Endodermal cell (in vitro differentiated cells): Measurements from ENCODE around the gene EMP3. TPM values are rescaled to one million over a fixed set of nuclear protein-coding genes. Genes with fewer than 3 reads are reported as not detected.

Experiments used
- DNase-seq: peaks from one replicate; pipeline ENCODE4 v3.0.0-alpha.2; 2017
- H3K27ac ChIP-seq: 2 replicates; pipeline ENCODE4 v1.5.1; 2013; ENCODE audit warnings: mild to moderate bottlenecking, low read depth, low read length, moderate library complexity
- H3K27me3 ChIP-seq: 2 replicates; pipeline ENCODE4 v1.6.1; 2013; ENCODE audit warnings: mild to moderate bottlenecking, low read length, moderate library complexity; ENCODE audit not compliant: insufficient read depth, control insufficient read depth, poor library complexity, severe bottlenecking
- H3K36me3 ChIP-seq: 2 replicates; pipeline ENCODE4 v1.7.0; 2013; ENCODE audit warnings: mild to moderate bottlenecking, low read length, moderate library complexity; ENCODE audit not compliant: control insufficient read depth, insufficient read depth
- H3K4me1 ChIP-seq: one replicate; pipeline ENCODE4 v1.7.0; 2013; ENCODE audit warnings: low read length; ENCODE audit not compliant: control insufficient read depth, insufficient read depth
- H3K4me3 ChIP-seq: 2 replicates; pipeline ENCODE4 v1.5.1; 2013; ENCODE audit warnings: mild to moderate bottlenecking, low read length, moderate library complexity
- H3K9ac ChIP-seq: 2 replicates; pipeline ENCODE4 v1.6.1; 2013; ENCODE audit warnings: mild to moderate bottlenecking, low read length, moderate library complexity; ENCODE audit not compliant: poor library complexity, severe bottlenecking; ENCODE audit errors: extremely low read depth
- H3K9me3 ChIP-seq: 2 replicates; pipeline ENCODE4 v1.6.1; 2013; ENCODE audit warnings: mild to moderate bottlenecking, low read length, moderate library complexity; ENCODE audit not compliant: control insufficient read depth
- H3K27ac Mint-ChIP-seq: 2 replicates; pipeline ENCODE4 v1.8.0; 2020; ENCODE audit warnings: mixed read lengths
- H3K27me3 Mint-ChIP-seq: 2 replicates; pipeline ENCODE4 v1.8.0; 2021; ENCODE audit warnings: mild to moderate bottlenecking, mixed read lengths; ENCODE audit not compliant: insufficient read depth
- H3K36me3 Mint-ChIP-seq: 2 replicates; pipeline ENCODE4 v1.8.0; 2020; ENCODE audit warnings: low read depth, mixed read lengths
- H3K4me1 Mint-ChIP-seq: 2 replicates; pipeline ENCODE4 v1.8.0; 2020; ENCODE audit warnings: mixed read lengths
- H3K4me3 Mint-ChIP-seq: 2 replicates; pipeline ENCODE4 v1.8.0; 2020; ENCODE audit warnings: mild to moderate bottlenecking, moderate library complexity, mixed read lengths
- H3K9me3 Mint-ChIP-seq: 2 replicates; pipeline ENCODE4 v1.8.0; 2020; ENCODE audit warnings: mild to moderate bottlenecking, mixed read lengths
- CTCF ChIP-seq: fragments of 200-600 bp; sonication (generic); conservative IDR thresholded peaks from 2 replicates; pipeline ENCODE4 v1.5.0; 2021; ENCODE audit warnings: antibody characterized with exemption, mild to moderate bottlenecking
- WGBS, 2 experiments: methylation state at CpG; one replicate each; pipeline versions ENCODE4 v1.1.5 to v1.1.7; 2013; ENCODE audit warnings: missing lambda C conversion rate in 2 of 2, mixed read lengths in 1 of 2; ENCODE audit not compliant: insufficient coverage in 1 of 2, insufficient read length in 1 of 2; 5-methylcytosine and 5-hydroxymethylcytosine counted together
- total RNA-seq, 2 donors: library from RNA; stranded (reverse); fragmentation: NEBNext Ultra II Directional in 1 of 2; extraction: Animal tissue kit (Norgen Biotek cat#: 25700) in 1 of 2; gene quantifications; 2 replicates in 1 of 2; 3 replicates in 1 of 2; pipeline ENCODE4 v1.2.1, GENCODE V29; 2021

Gene EMP3
- total RNA-seq, 2 donors from 2014 or later: 3.5 TPM

- H3K27ac ChIP-seq: no peak overlapping the region
- H3K4me1 Mint-ChIP-seq: peaks cover 8% of the 10 kb centered on the region
- 58 to 100% methylated on average over 4 to 15 of the region's 16 CpGs for WGBS, 2 experiments
Observed at GRCh38 chr19:48319647-48320541, 5.5 kb upstream of the EMP3 start.

DNA sequence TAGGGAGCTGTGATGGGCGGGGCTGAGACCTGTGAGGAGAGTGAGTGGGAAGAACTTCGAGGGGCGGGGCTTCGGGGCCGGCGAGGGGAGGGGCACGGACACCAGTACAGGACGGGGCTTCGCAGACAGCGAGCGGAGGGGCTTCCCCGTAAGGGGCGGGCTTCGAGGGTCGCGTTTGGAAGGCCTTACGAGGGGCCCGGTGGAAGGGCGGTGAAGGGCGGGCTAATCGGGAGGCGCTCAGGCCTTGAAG is 4.1 kb upstream of the EMP3 start:
- no peak for TF ChIP-seq CTCF
- Mint-ChIP-seq H3K36me3 (no peaks in the 10 kb centered on the region), H3K9me3 (no peaks in the 10 kb centered on the region), H3K4me1 (peaks cover 13% of the 10 kb centered on the region), H3K27ac (peak overlapping the region; percentile 99), H3K4me3 (peak overlapping the region; percentile 80), H3K27me3 (peaks cover 25% of the 10 kb centered on the region)
- 1 to 9% methylated on average over 4 to 22 of the region's 22 CpGs for WGBS, 2 experiments
- Histone ChIP-seq H3K4me3 (peak overlapping the region; percentile 86), H3K27ac (peak overlapping the region; percentile 79), H3K4me1 (peaks cover 4% of the 10 kb centered on the region), H3K9ac (peak overlapping the region; percentile 82), H3K36me3 (no peaks in the 10 kb centered on the region), H3K9me3 (no peaks in the 10 kb centered on the region), H3K27me3 (no peaks in the 10 kb centered on the region)
- peak; percentile 100 for DNase-seq

More at GRCh38 chr19:48319647-48320541, 5.5 kb upstream of the EMP3 start:
- Mint-ChIP-seq H3K4me3 (no peak overlapping the region), H3K27me3 (peaks cover 17% of the 10 kb centered on the region), H3K36me3 (no peaks in the 10 kb centered on the region), H3K27ac (peak overlapping the region; percentile 99), H3K9me3 (no peaks in the 10 kb centered on the region)
- H3K4me3 ChIP-seq: no peak overlapping the region
- no peaks in the 10 kb centered on the region for H3K27me3 ChIP-seq
- peak; percentile 97 for DNase-seq
- peak; percentile 90 for TF ChIP-seq CTCF
- no peaks in the 10 kb centered on the region for H3K4me1 ChIP-seq
- H3K9ac ChIP-seq: no peak overlapping the region
- no peaks in the 10 kb centered on the region for H3K36me3 ChIP-seq
- no peaks in the 10 kb centered on the region for H3K9me3 ChIP-seq

GRCh38 chr19:48321622-48322591 is 3.4 kb upstream of the EMP3 start:
- Histone ChIP-seq H3K9ac (peak overlapping the region; percentile 82), H3K36me3 (no peaks in the 10 kb centered on the region), H3K4me1 (peaks cover 4% of the 10 kb centered on the region), H3K27ac (peak overlapping the region; percentile 79), H3K9me3 (no peaks in the 10 kb centered on the region), H3K27me3 (no peaks in the 10 kb centered on the region), H3K4me3 (peak overlapping the region; percentile 86)
- peak; percentile 43 for TF ChIP-seq CTCF
- H3K27me3 Mint-ChIP-seq: peaks cover 29% of the 10 kb centered on the region
- H3K4me3 Mint-ChIP-seq: peak overlapping the region; percentile 80
- H3K9me3 Mint-ChIP-seq: no peaks in the 10 kb centered on the region
- no peaks in the 10 kb centered on the region for H3K36me3 Mint-ChIP-seq
- H3K4me1 Mint-ChIP-seq: peaks cover 13% of the 10 kb centered on the region
- peak; percentile 98 for DNase-seq
- WGBS, 2 experiments: 7 to 22% methylated on average over 18 to 62 of the region's 63 CpGs
- H3K27ac Mint-ChIP-seq: peak overlapping the region; percentile 99
